GM19023 (cell line): ENCODE results near the gene TRIM41.
"Not testable (repeated sequence)": the region's sequence is repeated elsewhere in the genome, so short reads cannot be mapped to it uniquely, and the experiment has no call there.

Source experiments
- ATAC-seq: cut with Tn5 transposase; IDR thresholded peaks from one replicate; pipeline ENCODE4 v1.9.1; 2021; ENCODE audit warnings: mild to moderate bottlenecking, moderate library complexity; ENCODE audit not compliant: unreplicated experiment

The TRIM41 gene

DNA sequence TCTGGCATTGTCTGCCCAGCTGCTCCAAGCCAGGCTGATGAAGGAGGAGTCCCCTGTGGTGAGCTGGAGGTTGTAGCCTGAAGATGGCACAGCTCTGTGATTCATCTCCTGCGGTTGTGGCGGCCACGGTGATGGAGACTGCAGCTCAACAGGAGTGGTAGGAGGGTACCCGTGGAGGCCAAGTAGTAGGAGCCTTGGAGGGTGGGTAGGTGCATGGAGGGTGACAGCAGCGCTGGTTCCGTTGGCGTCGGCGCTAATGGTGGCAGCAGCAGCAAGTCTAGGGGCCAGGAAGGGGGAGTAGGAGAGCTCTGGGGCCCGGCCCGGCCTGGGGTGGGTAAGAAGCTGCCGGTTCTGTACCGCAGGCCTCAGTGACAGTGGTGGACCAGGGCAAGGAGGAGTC lies 60.3 kb downstream of the TRIM41 start:
- ATAC-seq, result no peak

DNA sequence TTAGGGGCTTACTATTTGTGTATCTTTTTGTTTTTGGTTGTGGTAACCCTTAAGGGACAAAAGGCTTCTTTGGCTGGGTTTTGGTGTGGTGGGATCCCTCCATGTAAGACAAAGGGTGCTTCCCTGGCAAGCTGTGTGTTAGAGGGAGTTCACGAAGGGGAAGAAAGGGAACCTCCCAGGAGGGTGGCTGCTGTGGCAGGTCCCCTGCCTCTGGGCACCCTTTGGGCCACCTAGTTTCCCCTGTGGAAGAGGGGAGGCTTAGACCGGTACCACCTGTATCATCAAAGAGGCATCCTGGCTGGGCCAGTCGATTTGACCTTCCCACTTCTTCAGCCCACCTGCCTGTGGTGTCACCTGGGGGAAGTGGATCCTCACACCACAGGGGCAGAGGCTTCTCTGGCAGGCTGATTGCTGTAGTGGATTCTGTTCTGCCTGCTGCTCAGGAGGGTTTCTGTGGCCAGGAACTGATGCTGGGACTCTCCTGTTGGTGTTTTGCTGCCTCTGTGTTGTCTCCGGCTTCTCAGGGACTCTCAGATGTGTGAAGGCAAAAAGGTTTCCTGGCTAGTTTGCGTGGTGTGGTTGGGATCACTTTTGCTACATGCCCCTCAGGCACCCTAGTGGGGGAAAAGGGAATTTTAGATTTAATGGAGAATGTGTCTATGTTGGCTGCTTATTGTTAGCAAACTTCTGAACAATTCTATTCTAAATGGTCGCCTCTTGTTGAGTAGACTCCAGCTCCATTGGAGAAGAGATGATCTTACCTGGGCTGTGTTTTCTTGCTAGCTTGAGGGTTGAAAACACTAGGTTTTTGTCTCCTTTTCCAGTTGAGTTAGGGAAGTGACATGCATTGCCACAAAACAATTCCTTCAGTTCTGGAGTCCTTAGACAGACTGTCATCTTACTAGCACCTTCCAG lies 61.0 kb downstream of the TRIM41 start:
- ATAC-seq, result not testable (repeated sequence)
